ENCODE data around the gene MAT2A.
A peak's percentile ranks its signal among the peaks of the same experiment; 100 is the strongest.

MAT2A gene

DNA sequence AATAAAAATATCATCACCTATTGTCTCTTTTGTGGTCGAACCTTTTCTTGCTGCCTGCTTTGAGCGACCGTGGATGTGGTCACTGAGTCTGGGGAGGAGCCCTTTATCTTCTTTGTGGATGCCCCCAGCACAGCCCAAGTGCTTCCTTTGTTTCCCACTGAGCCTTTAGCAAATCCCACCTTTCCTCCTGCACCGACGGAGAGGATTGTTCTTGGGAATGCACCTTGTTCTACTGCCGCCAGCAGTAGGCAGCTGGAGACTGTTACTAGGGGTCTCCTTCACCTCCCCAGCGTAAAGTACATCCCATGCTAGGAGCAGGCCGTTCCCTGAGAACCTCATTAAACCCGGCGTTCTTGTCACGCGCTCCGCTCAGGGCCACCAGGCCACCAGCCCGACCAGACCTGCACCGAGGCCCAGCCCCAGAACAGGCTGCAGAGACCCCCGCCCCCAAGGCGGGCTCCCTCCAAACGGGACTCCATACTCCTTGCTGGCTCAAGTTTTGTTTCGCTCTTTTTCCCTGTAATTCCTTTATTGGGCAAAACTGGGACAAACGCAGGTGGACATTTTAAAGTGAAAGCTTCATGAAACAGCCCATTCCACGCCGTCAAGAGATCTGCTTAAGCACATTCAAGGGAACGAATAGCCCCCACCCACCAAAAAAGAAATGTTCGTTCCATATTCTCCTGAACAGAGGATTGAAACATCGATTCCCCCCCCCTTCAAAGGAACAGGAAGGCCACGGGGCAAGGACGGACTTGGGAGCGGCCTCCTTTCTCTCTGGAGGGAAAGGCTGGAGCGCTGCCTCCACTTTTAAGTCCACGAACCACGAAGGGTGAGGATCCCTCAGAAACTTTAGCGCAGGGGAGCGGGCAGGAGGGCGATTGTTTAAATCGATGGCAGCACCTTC, 1.1 kb upstream of the MAT2A start:
- Histone ChIP-seq H4K91ac (ENCODE audit: low read length) (peak overlapping the region; percentile 71), H2BK120ac (ENCODE audit: low read depth, low read length) (peak overlapping the region; percentile 29), H3K27ac (ENCODE audit: low read length, poor library complexity, severe bottlenecking) (peak overlapping the region; percentile 100), H3K27me3 (ENCODE audit: control insufficient read depth in 1 of 2, insufficient read depth in 1 of 2, low read length in 2 of 2) (no peaks in the 10 kb centered on the region), H3K4me1 (ENCODE audit: control insufficient read depth, insufficient read depth, low read depth, low read length) (no peaks in the 10 kb centered on the region), H2AK5ac (ENCODE audit: low read length, severe bottlenecking) (peak overlapping the region; percentile 84), H2BK5ac (ENCODE audit: low read depth, low read length, poor library complexity, severe bottlenecking) (peak overlapping the region; percentile 57), H3K14ac (ENCODE audit: low read length in 2 of 2) (peak overlapping the region in 1 of 2 experiments; percentile 96), H3K79me1 (replicated peaks; ENCODE audit: low read length, poor library complexity, severe bottlenecking) (peaks cover 2% of the 10 kb centered on the region), H3K4ac (ENCODE audit: low read depth in 1 of 2, low read length in 2 of 2) (peak overlapping the region; percentile 69 to 99), H2AFZ (ENCODE audit: low read depth, low read length) (peak overlapping the region; percentile 29), H3K9ac (ENCODE audit: low read length) (peak overlapping the region; percentile 99), H3K18ac (ENCODE audit: low read depth in 1 of 2, low read length in 2 of 2) (peak overlapping the region; percentile 47 to 94), H3K36me3 (ENCODE audit: control insufficient read depth in 1 of 2, insufficient read depth in 2 of 2, low read depth in 1 of 2, low read length in 2 of 2) (peaks cover 3 to 32% of the 10 kb centered on the region in 2 experiments), H3K23ac (ENCODE audit: low read length in 2 of 2) (peak overlapping the region in 1 of 2 experiments; percentile 79), H3K9me3 (ENCODE audit: control insufficient read depth, low read length) (no peaks in the 10 kb centered on the region), H2BK12ac (ENCODE audit: low read length in 2 of 2) (peak overlapping the region in 1 of 2 experiments; percentile 80), H4K8ac (ENCODE audit: low read length) (peak overlapping the region; percentile 38), H3K4me2 (ENCODE audit: low read length, poor library complexity, severe bottlenecking) (peak overlapping the region; percentile 88), H2BK15ac (ENCODE audit: low read depth, poor library complexity, severe bottlenecking) (no peak overlapping the region), H3K4me3 (ENCODE audit: insufficient read depth in 1 of 2, low read depth in 1 of 2, low read length in 2 of 2) (peak overlapping the region; percentile 66 to 98)
- DNase-seq: peak; percentile 68
- WGBS: 3% methylated on average over 35 of the region's 35 CpGs

DNA sequence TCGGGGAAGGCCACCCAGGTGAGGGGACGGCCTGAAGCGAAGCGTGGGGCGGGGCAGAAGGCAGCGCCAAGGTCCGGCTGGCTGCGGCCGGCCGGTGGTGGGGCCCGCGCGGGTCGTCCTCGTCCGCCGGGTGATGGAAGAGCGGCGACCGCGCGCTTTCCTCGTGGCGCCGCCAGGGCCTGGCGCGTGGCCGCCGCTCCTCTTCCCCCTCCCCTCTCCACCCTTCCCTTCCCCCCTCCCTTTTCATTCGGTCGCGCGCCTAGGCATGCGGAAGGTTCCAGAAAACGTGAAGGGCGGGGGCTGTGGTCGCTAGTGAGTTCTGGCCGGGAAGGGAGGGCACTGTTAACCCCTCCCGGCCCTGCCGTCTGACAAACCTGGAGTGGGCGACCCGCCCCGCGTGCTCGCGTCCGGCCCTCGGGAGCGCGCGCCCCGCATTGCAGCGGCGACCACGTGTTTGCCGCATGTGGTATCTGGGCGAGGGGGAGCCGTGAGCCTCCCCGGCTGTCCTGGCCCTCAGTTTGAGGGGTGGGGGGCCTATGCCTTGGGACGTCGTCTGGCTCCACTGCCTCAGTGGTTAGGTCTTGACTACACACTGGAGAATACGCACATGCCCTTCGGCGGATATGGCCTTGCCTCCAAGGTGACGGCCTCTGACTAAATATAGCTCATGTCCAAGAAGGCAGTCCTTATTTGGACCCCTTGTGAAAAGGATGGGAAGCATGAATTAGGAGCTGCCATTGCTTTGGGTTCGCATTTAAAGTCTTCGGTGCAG, 579 bp downstream of the MAT2A start:
- H3K18ac ChIP-seq (ENCODE audit: low read depth in 1 of 2, low read length in 2 of 2): peak overlapping the region; percentile 87 to 99
- H3K4ac ChIP-seq (ENCODE audit: low read depth in 1 of 2, low read length in 2 of 2): peak overlapping the region; percentile 62 to 92
- H3K36me3 ChIP-seq (ENCODE audit: control insufficient read depth in 1 of 2, insufficient read depth in 2 of 2, low read depth in 1 of 2, low read length in 2 of 2): peaks cover 3 to 49% of the 10 kb centered on the region in 2 experiments
- H2BK5ac ChIP-seq (ENCODE audit: low read depth, low read length, poor library complexity, severe bottlenecking): peak overlapping the region; percentile 75
- H3K9me3 ChIP-seq (ENCODE audit: control insufficient read depth, low read length): no peaks in the 10 kb centered on the region
- peak overlapping the region; percentile 66 to 67 for H3K23ac ChIP-seq (ENCODE audit: low read length in 2 of 2)
- peak overlapping the region; percentile 0 to 49 for H2BK12ac ChIP-seq (ENCODE audit: low read length in 2 of 2)
- H3K4me1 ChIP-seq (ENCODE audit: control insufficient read depth, insufficient read depth, low read depth, low read length): no peaks in the 10 kb centered on the region
- H2AFZ ChIP-seq (ENCODE audit: low read depth, low read length): no peak overlapping the region
- H4K8ac ChIP-seq (ENCODE audit: low read length): peak overlapping the region; percentile 79
- peak overlapping the region; percentile 40 for H2AK5ac ChIP-seq (ENCODE audit: low read length, severe bottlenecking)
- DNase-seq: peak; percentile 68
- H3K4me3 ChIP-seq (ENCODE audit: insufficient read depth in 1 of 2, low read depth in 1 of 2, low read length in 2 of 2): peak overlapping the region; percentile 74 to 98
- H3K9ac ChIP-seq (ENCODE audit: low read length): peak overlapping the region; percentile 99
- H2BK15ac ChIP-seq (ENCODE audit: low read depth, poor library complexity, severe bottlenecking): peak overlapping the region; percentile 71
- H3K14ac ChIP-seq (ENCODE audit: low read length in 2 of 2): peak overlapping the region in 1 of 2 experiments; percentile 96
- H3K4me2 ChIP-seq (ENCODE audit: low read length, poor library complexity, severe bottlenecking): peak overlapping the region; percentile 33
- peak overlapping the region; percentile 77 for H2BK120ac ChIP-seq (ENCODE audit: low read depth, low read length)
- peak overlapping the region; percentile 91 for H4K91ac ChIP-seq (ENCODE audit: low read length)
- no peaks in the 10 kb centered on the region for H3K27me3 ChIP-seq (ENCODE audit: control insufficient read depth in 1 of 2, insufficient read depth in 1 of 2, low read length in 2 of 2)
- H3K27ac ChIP-seq (ENCODE audit: low read length, poor library complexity, severe bottlenecking): peak overlapping the region; percentile 81
- peaks cover 2% of the 10 kb centered on the region for H3K79me1 ChIP-seq (replicated peaks; ENCODE audit: low read length, poor library complexity, severe bottlenecking)
- WGBS: 2% methylated on average over 47 of the region's 67 CpGs

DNA sequence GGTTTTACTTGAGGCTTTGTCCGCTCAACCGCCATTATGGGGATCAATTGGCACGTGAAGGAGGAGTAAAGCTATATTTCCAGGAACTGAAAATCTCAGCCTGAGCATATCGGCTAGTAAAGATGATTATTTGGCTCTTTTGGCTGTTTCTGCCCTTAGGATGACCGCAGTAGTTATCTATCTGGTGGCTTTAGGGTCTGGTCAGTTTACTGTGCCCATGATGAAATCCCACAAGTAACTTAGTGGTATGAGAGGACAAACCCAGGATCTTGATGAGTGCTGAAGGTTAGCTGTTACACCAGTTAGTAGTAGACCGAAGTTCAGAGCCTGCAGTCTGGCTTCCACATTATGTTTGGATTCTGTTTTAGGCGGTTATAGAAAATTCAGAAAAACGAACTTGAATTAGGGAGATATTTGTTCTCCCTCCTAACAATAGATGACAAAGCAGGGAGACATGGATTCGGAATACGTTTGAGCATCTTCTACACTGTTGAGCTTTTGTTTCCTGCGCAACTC, 1.2 kb downstream of the MAT2A start:
- DNase-seq: peak; percentile 45
- no peak overlapping the region for H3K4ac ChIP-seq (ENCODE audit: low read depth in 1 of 2, low read length in 2 of 2)

More for the DNA sequence above, 1.2 kb downstream of the MAT2A start:
- peaks cover 3 to 55% of the 10 kb centered on the region in 2 experiments for H3K36me3 ChIP-seq (ENCODE audit: control insufficient read depth in 1 of 2, insufficient read depth in 2 of 2, low read depth in 1 of 2, low read length in 2 of 2)
- H2BK120ac ChIP-seq (ENCODE audit: low read depth, low read length): no peak overlapping the region
- no peaks in the 10 kb centered on the region for H3K4me1 ChIP-seq (ENCODE audit: control insufficient read depth, insufficient read depth, low read depth, low read length)
- no peaks in the 10 kb centered on the region for H3K27me3 ChIP-seq (ENCODE audit: control insufficient read depth in 1 of 2, insufficient read depth in 1 of 2, low read length in 2 of 2)
- peak overlapping the region; percentile 33 for H3K4me2 ChIP-seq (ENCODE audit: low read length, poor library complexity, severe bottlenecking)
- H3K14ac ChIP-seq (ENCODE audit: low read length in 2 of 2): no peak overlapping the region
- H3K79me1 ChIP-seq (replicated peaks; ENCODE audit: low read length, poor library complexity, severe bottlenecking): peaks cover 2% of the 10 kb centered on the region
- peak overlapping the region; percentile 74 to 98 for H3K4me3 ChIP-seq (ENCODE audit: insufficient read depth in 1 of 2, low read depth in 1 of 2, low read length in 2 of 2)
- H3K9ac ChIP-seq (ENCODE audit: low read length): peak overlapping the region; percentile 99
- H2BK5ac ChIP-seq (ENCODE audit: low read depth, low read length, poor library complexity, severe bottlenecking): no peak overlapping the region
- WGBS: 2% methylated on average over 10 of the region's 11 CpGs
- H3K23ac ChIP-seq (ENCODE audit: low read length in 2 of 2): no peak overlapping the region
- H4K8ac ChIP-seq (ENCODE audit: low read length): no peak overlapping the region
- no peak overlapping the region for H2AK5ac ChIP-seq (ENCODE audit: low read length, severe bottlenecking)
- H4K91ac ChIP-seq (ENCODE audit: low read length): no peak overlapping the region
- H2AFZ ChIP-seq (ENCODE audit: low read depth, low read length): no peak overlapping the region
- H2BK12ac ChIP-seq (ENCODE audit: low read length in 2 of 2): no peak overlapping the region
- no peaks in the 10 kb centered on the region for H3K9me3 ChIP-seq (ENCODE audit: control insufficient read depth, low read length)
- H3K18ac ChIP-seq (ENCODE audit: low read depth in 1 of 2, low read length in 2 of 2): peak overlapping the region; percentile 23 to 99
- peak overlapping the region; percentile 45 for H3K27ac ChIP-seq (ENCODE audit: low read length, poor library complexity, severe bottlenecking)
- no peak overlapping the region for H2BK15ac ChIP-seq (ENCODE audit: low read depth, poor library complexity, severe bottlenecking)
